NCI-H1417 treated with DMSO at 0.1 percent for 48 hours (cell line): ENCODE measurements around the gene C9orf50.

Experiments used
- DNase-seq: peaks from one replicate; lab custom pipeline; 2025; lab: John Stamatoyannopoulos, UW

Gene C9orf50

GRCh38 chr9:129631674-129632129, 10.8 kb upstream of the C9orf50 start:
- DNase-seq = no peak

DNA sequence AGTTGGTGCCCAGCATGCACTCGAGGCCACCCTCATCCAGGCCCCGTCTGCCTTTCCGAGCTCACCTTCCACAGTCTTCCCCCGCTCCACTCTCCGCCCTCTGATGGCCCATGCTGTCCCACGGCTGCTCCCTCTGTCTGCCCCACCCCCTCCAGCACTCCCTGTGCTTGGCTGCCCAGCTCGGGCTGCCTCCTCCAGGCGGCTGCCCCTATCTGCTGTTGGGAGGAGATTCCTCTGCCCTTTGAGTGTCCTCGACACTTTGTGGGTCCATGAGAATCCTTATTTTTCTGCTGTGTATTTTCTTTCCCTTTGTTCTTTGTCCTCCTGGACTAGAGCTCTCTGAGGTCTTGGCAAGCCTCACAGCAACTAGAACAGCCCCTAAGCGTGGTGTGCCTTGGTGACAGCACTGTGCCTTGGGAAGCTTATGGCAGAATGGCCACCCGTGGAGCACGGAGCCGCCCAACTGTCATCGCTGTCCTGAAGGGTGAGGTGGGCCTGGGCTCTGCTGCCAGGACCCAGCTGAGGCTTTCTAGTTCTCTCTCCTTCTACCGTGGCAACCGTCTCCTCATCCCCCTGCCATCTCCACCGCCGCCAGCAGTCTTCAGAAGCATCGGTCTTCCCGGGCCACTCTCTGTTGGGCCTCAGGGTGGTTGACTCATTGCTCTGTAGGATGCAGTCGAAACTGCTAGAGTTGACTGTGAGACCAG, 10.2 kb upstream of the C9orf50 start:
- DNase-seq = no peak

DNA sequence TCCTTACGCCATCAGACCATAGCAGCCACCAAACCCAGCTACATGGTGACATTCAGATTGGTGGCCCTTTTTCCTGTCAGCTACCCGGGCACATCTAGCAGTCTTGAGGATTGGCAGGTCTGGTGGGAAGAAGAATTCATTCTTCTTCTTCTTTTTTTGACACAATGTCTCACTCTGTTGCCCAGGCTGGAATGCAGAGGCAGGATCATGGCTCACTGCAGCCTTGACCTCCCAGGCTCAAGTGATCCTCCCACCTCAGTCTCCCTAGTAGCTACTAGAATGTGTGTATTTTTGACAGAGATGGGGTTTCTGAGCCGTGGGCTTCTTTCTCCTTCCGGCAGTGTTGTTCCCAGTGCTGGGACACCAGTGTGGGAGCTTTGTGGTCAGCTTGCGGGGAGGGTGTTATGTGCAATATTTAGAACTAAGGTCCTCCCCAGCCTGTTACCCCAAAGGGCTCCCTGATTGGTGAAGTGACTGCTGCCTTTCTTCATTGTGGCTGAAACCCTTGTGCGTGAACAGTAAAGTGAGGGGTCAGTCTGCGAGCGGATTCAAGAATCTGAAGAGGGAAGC, 8.4 kb upstream of the C9orf50 start:
- DNase-seq = no peak

GRCh38 chr9:129628709-129629108, 7.8 kb upstream of the C9orf50 start:
- DNase-seq = no peak

DNA sequence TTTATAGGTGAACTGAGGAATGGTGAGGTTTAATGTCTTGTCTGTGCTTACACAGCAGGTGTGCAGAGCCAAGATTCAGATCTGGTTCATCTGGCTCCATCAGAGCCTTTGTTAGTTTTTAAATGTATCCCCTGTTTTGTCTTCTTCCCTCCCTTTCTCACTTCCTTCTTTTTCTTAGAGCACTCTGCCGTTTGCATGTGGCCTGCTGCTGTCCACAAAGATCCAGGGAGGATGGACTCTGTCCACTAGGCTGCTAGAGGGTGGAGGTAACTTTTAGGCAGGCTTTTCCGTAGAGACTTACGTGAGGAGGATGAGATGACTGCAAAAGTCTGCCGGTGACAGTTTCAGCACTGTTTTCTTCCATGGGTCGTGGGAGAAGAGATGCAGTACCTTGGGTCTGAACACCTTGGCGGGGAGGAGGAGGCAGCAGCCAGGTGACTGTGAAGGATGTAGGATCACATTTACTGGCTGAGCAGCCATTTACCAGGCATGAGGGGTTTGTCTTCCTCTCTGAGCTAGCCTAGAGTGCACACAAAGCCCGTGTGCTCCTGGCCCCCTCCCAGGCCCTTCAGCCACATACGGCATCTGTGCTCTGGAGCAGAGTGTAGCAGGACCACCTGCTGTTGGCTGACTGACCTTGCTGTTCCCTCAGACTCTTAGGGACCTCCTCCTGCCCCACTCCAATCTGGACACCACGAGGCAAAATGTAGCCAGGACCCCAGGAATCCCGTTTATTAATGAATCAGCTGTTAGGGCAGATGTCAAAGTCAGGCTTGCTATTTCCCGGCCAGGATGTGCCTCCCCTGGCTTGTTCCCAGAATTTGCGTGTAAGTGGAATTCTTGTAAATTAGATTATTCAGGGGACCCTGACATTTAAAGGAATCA, 6.9 kb upstream of the C9orf50 start:
- DNase-seq = no peak

DNA sequence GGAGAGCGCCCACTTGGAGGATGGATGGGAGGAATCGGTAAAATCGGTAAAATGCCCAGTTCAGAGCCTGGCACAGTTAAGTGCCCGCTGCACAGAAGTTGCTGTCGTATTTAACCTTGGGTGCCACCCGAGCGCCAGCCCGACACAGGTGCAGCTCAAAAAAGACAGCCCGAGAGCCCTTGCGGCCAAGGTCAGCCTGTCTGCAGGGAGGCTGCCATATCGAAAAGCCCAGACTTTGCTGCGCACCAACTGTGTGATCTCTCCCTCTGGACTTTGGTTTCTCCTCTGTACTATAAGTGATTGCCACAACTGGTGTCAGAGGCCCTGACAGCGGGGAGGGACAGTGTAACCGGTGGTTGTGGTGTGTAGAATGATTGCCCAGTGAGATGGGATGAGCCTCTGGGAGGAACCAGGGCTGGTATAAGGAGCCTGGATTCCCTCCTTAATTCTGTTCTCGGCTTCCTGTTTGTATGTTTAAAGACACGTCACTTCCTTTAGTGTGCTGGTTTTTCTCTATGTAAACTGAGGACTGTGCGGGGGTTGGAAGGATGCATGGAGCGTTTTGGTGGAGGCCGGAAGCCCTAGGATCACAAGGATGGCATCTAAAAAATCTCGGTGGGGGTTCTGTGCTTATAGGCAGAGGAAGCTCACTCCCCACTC, 5.9 kb upstream of the C9orf50 start:
- DNase-seq = no peak

DNA sequence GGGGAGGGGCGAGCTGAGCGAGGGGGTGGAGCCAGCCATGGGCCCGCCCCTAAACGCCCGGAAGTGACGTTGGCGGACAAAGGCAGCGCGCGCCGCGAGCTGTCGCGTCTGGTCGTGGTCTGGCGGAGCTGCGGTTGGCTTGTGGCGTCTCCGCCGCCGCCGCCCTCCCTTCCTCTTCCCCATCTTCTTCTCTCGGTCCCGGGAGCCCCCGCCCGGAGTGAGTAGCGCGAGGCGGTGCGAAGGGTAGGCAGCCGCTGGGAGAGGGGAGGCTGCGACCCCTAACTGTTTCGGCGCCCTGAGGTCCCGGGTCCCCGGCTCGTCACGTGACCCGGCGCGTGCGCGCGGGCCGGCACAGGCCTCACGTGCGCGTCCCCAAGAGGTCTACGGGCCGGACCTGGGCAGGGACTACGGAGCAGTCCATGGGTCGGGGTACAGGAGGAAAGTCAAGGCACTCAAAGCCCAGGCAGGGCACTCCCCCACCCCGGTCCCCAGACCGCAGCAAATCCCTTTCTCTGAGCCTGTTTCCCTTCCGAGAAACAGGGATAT, 5.3 kb upstream of the C9orf50 start, which contains the start of gene NTMT1:
Gene NTMT1 (plus strand): TSS at position 85 of the 546 bp plus-strand sequence. CDS start 6,541 bp downstream, outside the sequence.
- peak; percentile 24 for DNase-seq

- DNase-seq = no peak
These were observed 4.0 kb upstream of the C9orf50 start for GRCh38 chr9:129624947-129625346.

DNA sequence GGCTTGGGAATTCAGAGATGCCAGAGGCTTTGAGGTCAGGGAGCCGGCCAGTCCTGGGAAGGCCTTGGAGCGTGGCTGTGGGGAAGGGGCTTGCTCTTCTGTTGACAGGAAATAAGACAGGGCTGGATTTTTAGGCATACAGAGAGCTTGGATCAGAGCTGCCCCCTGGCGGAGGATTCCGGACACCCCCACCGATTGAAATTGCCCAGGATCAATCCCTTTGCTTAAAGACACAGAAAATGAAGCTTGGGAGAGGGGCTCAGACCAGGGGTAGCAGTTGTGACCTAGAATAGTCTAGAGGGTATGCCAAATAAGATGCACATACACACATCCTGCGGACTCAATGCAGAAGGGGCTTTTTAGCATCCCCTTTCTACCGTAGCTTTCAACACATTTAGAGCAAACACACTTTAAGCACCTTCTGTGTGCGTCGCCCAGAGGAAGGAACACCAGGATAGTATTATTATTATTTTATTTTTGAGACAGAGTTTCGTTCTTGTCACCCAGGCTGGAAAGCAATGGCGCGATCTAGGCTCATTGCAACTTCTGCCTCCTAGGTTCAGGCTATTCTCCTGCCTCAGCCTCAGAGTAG, 3.4 kb upstream of the C9orf50 start:
- no peak for DNase-seq

GRCh38 chr9:129623331-129623730, 2.4 kb upstream of the C9orf50 start:
- no peak for DNase-seq

GRCh38 chr9:129619787-129620668, 873 bp downstream of the C9orf50 start:
- no peak for DNase-seq

DNA sequence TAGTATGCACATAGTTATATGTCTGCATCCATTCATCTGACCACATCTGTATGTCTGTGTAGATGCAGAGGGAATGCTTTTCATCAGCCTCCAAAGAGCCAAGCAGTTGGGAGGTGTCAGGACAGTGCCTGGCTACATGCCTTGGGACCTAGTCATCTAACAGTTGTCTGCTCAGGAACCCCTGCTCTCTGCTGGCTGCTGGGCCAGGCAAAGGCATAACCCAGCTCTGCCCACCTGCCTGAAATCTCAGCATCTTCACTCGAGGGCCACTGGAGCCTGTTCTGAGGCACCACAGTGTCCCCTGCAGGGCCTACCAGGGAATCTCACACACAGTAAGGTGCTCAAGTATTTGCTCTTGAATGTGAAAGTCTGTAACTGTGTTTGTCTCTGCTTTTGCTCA, 3.7 kb downstream of the C9orf50 start:
- no peak for DNase-seq

DNA sequence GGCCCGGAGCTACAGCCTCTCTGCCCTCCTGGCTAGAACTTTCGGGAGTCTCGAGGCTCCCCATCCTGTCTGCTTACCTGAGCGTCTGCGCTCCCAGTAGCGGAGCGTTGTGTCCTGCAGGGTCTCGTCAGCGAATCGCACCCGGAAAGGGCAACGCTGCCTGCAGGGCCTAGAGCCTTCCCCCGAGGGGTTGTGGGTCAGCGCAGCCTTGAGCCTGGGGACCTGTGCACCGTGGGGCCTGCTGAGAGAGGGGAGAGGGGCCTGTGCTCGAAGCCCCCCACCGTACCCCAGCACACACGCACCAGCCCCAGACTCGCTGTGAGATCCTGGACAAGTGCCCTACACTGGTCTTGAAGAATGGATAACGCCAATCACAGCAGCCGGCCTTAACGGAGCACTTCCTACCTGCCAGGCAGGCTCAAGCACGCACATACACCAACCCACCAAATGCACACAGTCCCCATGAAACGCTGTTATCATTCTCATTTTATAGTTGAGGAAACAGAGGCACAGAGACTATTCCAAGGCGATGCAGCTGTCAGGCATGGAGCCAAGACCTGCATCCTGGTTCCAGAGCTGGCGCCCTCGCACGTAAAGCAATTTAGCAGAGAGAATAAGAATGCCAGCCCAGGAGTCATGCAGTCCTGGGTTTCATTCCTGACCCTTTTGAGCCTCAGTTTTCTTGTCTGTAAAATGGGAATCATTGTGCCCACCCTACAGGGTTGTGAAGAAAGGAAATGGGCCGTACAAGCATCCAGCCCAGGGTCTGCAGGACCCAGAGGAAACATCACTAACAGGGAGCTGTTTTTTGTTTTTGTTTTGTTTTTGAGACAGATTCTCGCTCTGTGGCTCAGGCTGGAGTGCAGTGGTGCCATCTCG, 5.3 kb downstream of the C9orf50 start:
- DNase-seq = no peak

DNA sequence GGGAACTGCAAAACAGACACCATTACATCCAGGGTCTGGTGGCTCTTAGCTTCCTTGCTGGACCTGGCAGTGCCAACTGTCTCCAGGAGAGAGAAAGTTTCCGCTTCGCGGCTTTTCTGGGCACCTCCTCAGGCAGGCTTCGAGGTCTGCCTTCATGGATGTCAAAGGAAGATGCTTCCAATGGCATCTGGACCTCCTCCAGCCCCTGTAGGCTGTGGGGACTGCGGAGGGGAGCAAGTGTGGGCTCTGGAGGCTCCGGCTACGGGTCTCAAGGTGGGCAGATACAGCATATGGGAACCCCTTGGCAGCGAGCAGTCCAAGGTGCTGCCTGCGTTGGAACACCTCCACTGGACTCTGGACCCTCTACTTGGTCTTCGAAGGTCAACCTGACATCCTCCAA, 6.0 kb downstream of the C9orf50 start:
- no peak for DNase-seq

DNA sequence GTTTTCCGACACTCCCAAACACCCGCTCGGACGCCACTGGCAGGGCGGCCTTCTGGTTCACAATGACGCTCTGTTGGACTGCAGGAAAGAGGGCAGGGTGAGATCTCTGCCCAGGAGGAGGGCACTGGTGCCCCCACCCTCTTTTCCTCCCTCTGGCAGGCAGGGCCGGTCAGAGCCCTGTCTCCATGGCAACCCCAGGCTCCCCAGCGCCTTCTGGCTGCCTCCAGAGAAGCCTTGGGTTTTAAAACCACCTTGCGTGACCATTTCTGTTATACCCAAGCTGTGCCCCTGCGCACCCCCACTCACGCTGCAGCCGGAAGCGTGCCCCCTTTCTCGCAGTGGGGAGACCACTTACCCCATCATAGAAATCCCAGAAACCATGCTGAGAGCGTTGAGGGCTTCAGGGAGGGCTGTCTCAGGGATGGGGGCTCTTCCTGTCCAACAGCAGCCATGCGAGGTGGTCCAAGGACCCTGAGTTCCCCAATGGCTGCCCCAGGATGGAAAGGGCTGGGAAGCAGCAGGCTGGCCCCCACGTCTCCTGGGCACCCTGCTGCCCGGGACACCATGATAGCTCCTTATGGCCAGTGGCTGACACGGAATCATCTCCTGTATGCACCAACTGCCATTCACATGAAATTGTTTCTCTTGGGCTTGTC, 7.3 kb downstream of the C9orf50 start:
- no peak for DNase-seq

- no peak for DNase-seq
These were observed 7.9 kb downstream of the C9orf50 start for GRCh38 chr9:129612815-129613519.

DNA sequence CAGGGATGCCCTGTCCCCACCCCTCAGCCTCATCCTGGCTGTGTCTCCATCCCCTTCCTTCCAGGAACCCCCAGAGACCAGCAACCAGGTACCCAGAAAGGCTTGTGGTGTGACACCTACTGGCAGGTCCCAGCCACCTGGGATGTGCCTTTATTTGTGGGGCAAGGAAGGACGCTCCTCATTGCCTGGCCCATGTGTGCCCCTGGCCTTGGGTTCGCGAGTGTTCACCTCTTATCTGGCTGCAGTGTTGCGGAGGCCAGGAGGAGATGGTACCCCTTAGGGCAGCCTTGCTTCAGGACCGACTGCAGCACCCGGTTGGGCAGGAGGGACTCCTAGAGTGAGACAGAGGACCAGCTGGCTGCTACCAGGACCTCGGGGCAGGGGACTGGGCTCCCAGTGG, 8.8 kb downstream of the C9orf50 start:
- no peak for DNase-seq

- no peak for DNase-seq
These were observed 9.5 kb downstream of the C9orf50 start for GRCh38 chr9:129611307-129611800.
